AG09309 (cell line): ENCODE results near the gene FAM200C.

Source experiments
- DNase-seq: peaks from one replicate; pipeline ENCODE4 v3.0.0-alpha.2; 2010; ENCODE audit warnings: low read depth
- H3K4me3 ChIP-seq: 2 replicates; pipeline ENCODE4 v1.5.1; 2011; ENCODE audit warnings: mild to moderate bottlenecking, low read depth, low read length, moderate library complexity; ENCODE audit not compliant: control insufficient read depth
- CTCF ChIP-seq: IDR thresholded peaks from 2 replicates; pipeline ENCODE4 v1.5.1; 2011; ENCODE audit warnings: mild to moderate bottlenecking, low read depth, low read length, inconsistent platforms; ENCODE audit not compliant: insufficient read depth, control insufficient read depth; ENCODE audit errors: missing control alignments

Gene FAM200C

GRCh38 chr5:160363660-160364395, 36.0 kb downstream of the FAM200C start:
- TF ChIP-seq CTCF, result no peak
- no peak for DNase-seq
- no peak overlapping the region for H3K4me3 ChIP-seq

- DNase-seq, result no peak
- no peak for TF ChIP-seq CTCF
- H3K4me3 ChIP-seq, result no peak overlapping the region
These were observed 36.6 kb downstream of the FAM200C start for GRCh38 chr5:160363211-160363610.

- no peak for DNase-seq
- TF ChIP-seq CTCF, result no peak
- no peak overlapping the region for H3K4me3 ChIP-seq
These were observed 38.1 kb downstream of the FAM200C start for GRCh38 chr5:160361624-160362228.

GRCh38 chr5:160360310-160360709, 39.5 kb downstream of the FAM200C start:
- no peak overlapping the region for H3K4me3 ChIP-seq
- no peak for DNase-seq
- TF ChIP-seq CTCF, result no peak

- H3K4me3 ChIP-seq, result no peak overlapping the region
- TF ChIP-seq CTCF, result no peak
- no peak for DNase-seq
These were observed 40.0 kb downstream of the FAM200C start for GRCh38 chr5:160359816-160360215.

GRCh38 chr5:160359242-160359641, 40.6 kb downstream of the FAM200C start:
- TF ChIP-seq CTCF, result no peak
- no peak for DNase-seq

More at GRCh38 chr5:160359242-160359641, 40.6 kb downstream of the FAM200C start:
- H3K4me3 ChIP-seq, result no peak overlapping the region
